ENCODE data around the gene TRPC6.

GRCh38 chr11:101620026-101620425 lies 36.2 kb upstream of the TRPC6 start:
- TF ChIP-seq POLR2A (IDR thresholded peaks at IDR 0.05) (no peak), CTCF (IDR thresholded peaks at IDR 0.05) (no peak)

Measured in lower leg skin (tissue), 3 donors.